NT2/D1 (cell line): Measurements from ENCODE around the gene DTNB.

Source experiments
- SUZ12 ChIP-seq: IDR thresholded peaks from 2 replicates; pipeline ENCODE4 v1.6.1; 2011; ENCODE audit not compliant: insufficient read length, insufficient read depth; ENCODE audit errors: extremely low read depth
- YY1 ChIP-seq: IDR thresholded peaks from 2 replicates; pipeline ENCODE4 v1.6.1; 2011; ENCODE audit not compliant: insufficient read length, insufficient read depth
- ZNF274 ChIP-seq: IDR thresholded peaks from 2 replicates; pipeline ENCODE4 v1.6.1; 2011; ENCODE audit warnings: mild to moderate bottlenecking, low read depth, low read length

DNA sequence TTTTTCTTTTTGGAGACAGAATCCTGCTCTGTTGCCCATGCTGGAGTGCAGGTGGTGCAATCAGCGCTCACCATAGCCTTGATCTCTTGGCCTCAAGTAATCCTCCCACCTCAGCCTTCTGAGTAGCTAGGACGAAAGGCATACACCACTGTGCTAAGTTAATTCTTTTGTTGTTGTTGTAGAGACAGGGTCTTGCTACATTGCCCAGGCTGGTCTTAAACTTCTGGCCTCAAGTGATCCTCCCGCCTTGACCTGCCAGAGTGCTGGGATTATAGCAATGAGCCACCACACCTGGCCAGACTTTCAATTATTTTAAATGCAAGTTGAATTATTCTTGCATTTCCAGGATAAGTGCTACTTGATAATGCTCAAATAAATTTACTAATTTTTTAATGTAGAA is 126.5 kb downstream of the DTNB start:
- no peak for TF ChIP-seq ZNF274
- TF ChIP-seq YY1: no peak
- TF ChIP-seq SUZ12: no peak
